Neuron (in vitro differentiated cells): Measurements from ENCODE around the gene MLXIP.

Experiments used
- H2AFZ ChIP-seq: one replicate; pipeline ENCODE4 v1.6.1; 2013; ENCODE audit warnings: low read depth, mild to moderate bottlenecking, inconsistent platforms, low read length, moderate library complexity
- H3K27me3 ChIP-seq: one replicate; pipeline ENCODE4 v1.6.1; 2013; ENCODE audit warnings: low read length; ENCODE audit not compliant: insufficient read depth
- H3K36me3 ChIP-seq: one replicate; pipeline ENCODE4 v1.6.1; 2013; ENCODE audit warnings: low read length; ENCODE audit not compliant: insufficient read depth
- H3K4me1 ChIP-seq: one replicate; pipeline ENCODE4 v1.6.1; 2013; ENCODE audit warnings: low read length; ENCODE audit not compliant: insufficient read depth
- H3K4me3 ChIP-seq: 2 replicates; pipeline ENCODE4 v1.5.1; 2013; ENCODE audit warnings: mild to moderate bottlenecking, low read length, moderate library complexity
- H3K9me3 ChIP-seq: one replicate; pipeline ENCODE4 v1.6.1; 2013; ENCODE audit warnings: low read length

MLXIP gene

DNA sequence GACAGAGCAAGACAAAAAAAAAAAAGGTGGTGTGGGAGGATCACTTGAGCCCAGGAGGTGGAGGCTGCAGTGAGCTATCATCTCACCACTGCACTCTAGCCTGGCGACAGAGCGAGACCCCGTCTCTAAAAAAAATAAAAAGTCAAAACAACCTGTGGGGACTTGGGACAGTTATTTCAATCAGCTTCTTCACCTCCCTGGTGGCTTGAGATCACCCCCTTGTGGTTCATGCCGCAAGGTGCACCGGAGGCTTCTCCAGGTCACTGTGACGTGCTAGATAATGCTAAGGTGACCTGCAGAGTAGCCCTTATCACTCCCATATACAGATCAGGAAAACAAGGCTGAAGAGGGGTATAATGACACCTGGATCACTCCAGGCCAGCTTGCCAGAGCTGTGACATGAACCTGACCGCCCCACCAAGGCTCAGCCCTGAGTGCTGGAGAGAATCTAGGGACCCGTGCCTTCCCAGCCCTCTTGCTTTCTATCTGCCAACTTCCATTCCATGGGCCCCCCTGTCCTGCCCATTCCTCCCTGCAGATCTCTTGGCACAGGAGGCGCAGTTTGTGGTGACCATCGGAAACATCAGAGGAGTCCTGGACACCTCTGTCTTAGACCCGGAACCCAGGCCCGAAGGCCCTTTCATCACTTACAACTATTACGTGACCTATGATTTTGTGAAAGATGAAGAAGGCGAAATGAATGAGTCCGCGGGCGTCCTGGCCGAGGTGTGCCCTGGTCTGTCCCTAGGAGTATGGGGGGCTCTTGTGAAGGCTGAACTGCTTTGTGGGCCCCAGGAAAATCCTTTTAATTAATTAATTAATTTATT, 112.5 kb downstream of the MLXIP start:
- Histone ChIP-seq H3K36me3 (no peaks in the 10 kb centered on the region), H3K27me3 (no peaks in the 10 kb centered on the region), H3K9me3 (no peaks in the 10 kb centered on the region), H3K4me3 (no peak overlapping the region), H3K4me1 (no peaks in the 10 kb centered on the region), H2AFZ (no peak overlapping the region)

DNA sequence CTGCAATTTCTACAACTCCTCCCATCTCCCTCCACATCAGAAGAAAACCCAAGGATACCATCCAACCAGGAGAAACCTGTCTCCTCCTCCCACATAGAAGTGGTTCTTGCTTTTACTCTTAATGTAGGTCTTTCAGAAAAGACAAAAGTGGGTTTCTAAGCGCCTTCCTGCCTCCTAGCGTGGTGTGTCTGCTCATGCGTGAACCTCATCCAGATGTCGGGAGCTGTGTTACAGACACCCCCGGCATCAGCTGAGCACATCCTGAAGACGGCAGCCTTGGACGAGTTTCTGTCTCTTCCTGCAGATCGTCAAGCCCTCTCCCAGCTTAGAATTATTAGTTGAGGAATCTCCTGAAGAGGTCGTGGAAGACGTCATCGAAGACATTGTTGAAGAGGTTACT, 113.9 kb downstream of the MLXIP start:
- H3K36me3 ChIP-seq: no peaks in the 10 kb centered on the region
- H3K9me3 ChIP-seq: peaks cover 3% of the 10 kb centered on the region
- no peak overlapping the region for H3K4me3 ChIP-seq
- no peak overlapping the region for H2AFZ ChIP-seq
- H3K4me1 ChIP-seq: no peaks in the 10 kb centered on the region
- no peaks in the 10 kb centered on the region for H3K27me3 ChIP-seq

DNA sequence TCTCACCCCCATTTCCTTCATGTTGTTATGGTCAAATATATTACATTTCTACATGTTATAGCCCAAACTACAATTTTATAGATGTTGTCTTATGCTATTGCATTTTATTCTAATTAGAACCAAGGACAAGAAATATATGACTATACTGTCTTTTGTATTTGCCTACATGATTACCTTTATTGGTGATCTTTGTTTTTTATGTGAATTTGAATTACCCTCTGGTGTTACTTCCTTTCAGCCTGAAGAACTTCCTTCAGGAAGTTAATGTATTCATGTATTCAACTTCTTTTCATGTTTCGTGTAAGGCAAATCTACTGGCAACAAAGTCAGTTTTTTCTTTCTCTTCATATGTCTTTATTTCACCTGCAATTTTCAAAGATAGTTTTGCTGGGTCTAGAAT, 116.2 kb downstream of the MLXIP start:
- H3K36me3 ChIP-seq: no peaks in the 10 kb centered on the region
- H3K27me3 ChIP-seq: peaks cover 3% of the 10 kb centered on the region

DNA sequence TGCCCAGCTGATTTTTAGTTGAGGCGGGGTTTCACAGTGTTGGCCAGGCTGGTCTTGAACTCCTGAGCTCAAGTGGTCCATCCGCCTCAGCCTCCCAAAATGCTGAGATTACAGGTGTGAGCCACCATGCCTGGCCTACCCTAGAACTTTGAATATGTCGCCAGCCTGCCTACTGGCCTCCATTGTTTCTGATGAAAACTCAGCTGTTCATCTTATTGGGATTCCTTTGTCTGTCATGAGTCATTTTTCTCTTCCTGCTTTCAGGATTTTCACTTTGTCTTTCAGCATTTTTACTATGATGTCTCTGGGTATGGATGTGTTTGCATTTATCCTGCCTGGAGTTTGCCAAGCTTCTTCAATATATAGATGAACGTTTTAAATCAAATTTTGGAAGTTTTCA, 116.8 kb downstream of the MLXIP start:
- Histone ChIP-seq H3K27me3 (peaks cover 8% of the 10 kb centered on the region), H3K4me1 (no peaks in the 10 kb centered on the region), H2AFZ (no peak overlapping the region), H3K36me3 (no peaks in the 10 kb centered on the region), H3K4me3 (no peak overlapping the region), H3K9me3 (peaks cover 5% of the 10 kb centered on the region)

More for the DNA sequence above, 116.2 kb downstream of the MLXIP start:
- Histone ChIP-seq H2AFZ (no peak overlapping the region), H3K4me3 (no peak overlapping the region), H3K9me3 (peaks cover 4% of the 10 kb centered on the region), H3K4me1 (no peaks in the 10 kb centered on the region)
